D721Med (cell line): Measurements from ENCODE around the gene C14orf132.
A peak's percentile ranks its signal among the peaks of the same experiment; 100 is the strongest.

Source experiments
- DNase-seq: peaks from one replicate; pipeline ENCODE4 v3.0.0; 2011; ENCODE audit warnings: low spot score; ENCODE audit not compliant: insufficient read length
- FAIRE-seq: peaks from 2 replicates; lab custom pipeline; 2011; peaks lifted over from hg19 to GRCh38; lab: Jason Lieb, UNC
- TF ChIP-seq, protein P1 (sequence below): IDR thresholded peaks from 2 replicates; pipeline ENCODE4 v1.5.1; 2012; ENCODE audit warnings: mild to moderate bottlenecking, control low read depth; ENCODE audit not compliant: insufficient read depth; ENCODE audit errors: missing control alignments

Gene C14orf132

DNA sequence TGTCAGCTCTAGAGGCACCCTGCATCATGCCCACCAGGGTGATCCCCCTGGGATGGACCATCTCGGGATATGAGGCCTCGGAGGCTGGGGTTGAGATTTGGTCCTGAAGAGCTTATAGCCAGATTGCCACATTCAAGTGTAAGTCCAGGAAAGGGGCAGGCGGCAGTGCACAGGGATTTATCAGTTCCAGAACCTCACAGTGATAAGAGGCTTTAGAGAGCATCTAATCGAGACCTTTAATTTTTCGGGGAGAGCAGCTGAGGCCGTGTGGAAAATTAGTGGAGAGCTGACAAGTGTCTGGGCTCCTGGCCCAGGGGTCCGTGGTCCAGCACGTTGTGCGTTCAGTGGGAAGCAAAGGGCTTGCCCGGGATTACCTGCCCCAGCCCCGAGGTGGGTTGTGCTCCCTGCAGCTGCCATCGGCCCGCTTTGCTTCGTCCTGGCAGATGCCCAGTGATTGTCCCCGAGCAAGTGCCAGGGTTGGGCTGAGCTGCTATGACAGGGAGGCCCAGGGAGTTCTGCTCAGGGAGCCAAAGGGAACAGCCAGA lies 52.1 kb downstream of the C14orf132 start:
- FAIRE-seq: no peak

GRCh38 chr14:96091941-96092411 lies 52.8 kb downstream of the C14orf132 start:
- FAIRE-seq (no peak), DNase-seq (no peak)

More for the DNA sequence above, 52.1 kb downstream of the C14orf132 start:
- DNase-seq: peak; percentile 71
- TF ChIP-seq, protein P1, sequence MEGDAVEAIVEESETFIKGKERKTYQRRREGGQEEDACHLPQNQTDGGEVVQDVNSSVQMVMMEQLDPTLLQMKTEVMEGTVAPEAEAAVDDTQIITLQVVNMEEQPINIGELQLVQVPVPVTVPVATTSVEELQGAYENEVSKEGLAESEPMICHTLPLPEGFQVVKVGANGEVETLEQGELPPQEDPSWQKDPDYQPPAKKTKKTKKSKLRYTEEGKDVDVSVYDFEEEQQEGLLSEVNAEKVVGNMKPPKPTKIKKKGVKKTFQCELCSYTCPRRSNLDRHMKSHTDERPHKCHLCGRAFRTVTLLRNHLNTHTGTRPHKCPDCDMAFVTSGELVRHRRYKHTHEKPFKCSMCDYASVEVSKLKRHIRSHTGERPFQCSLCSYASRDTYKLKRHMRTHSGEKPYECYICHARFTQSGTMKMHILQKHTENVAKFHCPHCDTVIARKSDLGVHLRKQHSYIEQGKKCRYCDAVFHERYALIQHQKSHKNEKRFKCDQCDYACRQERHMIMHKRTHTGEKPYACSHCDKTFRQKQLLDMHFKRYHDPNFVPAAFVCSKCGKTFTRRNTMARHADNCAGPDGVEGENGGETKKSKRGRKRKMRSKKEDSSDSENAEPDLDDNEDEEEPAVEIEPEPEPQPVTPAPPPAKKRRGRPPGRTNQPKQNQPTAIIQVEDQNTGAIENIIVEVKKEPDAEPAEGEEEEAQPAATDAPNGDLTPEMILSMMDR: no peak

DNA sequence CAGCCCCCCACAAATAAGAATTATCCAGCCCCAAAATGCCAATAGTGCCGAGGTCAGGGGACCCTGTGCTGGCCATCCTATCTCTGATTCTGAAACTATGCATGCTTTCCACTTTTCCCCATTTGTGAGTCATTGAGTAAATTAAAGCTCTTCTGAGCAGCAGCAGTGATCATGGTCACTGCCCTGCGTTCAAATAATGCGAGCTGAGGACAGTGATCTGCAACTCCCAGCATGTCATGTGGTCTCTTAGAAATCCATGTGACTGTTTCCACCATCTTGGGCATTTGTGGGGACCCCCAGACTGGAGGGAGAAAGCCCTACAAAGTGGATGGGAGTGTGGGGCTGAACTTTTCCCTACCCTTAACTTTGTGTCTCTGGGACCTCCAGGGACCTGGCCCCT lies 53.8 kb downstream of the C14orf132 start:
- no peak for DNase-seq
- TF ChIP-seq, protein P1: no peak
- FAIRE-seq: no peak

More at GRCh38 chr14:96091941-96092411, 52.8 kb downstream of the C14orf132 start:
- TF ChIP-seq, protein P1: no peak

GRCh38 chr14:96094211-96094610 lies 55.0 kb downstream of the C14orf132 start:
- DNase-seq: no peak
- no peak for FAIRE-seq
- TF ChIP-seq, protein P1: no peak

- TF ChIP-seq, protein P1: no peak
- DNase-seq (no peak), FAIRE-seq (no peak)
These were observed 55.5 kb downstream of the C14orf132 start for GRCh38 chr14:96094656-96095055.

- FAIRE-seq: no peak
- DNase-seq: no peak
- TF ChIP-seq, protein P1: no peak
These were observed 55.9 kb downstream of the C14orf132 start for GRCh38 chr14:96095058-96095457.
